GM12892 (cell line): Measurements from ENCODE around the gene MCM9.

Experiments
- POLR2A ChIP-seq: IDR thresholded peaks from 2 replicates; pipeline ENCODE4 v1.6.1; 2011; ENCODE audit warnings: low read depth, low read length, control low read depth
- POLR2AphosphoS5 ChIP-seq: IDR thresholded peaks from 2 replicates; pipeline ENCODE4 v1.6.1; 2011; ENCODE audit warnings: low read depth, low read length, control low read depth

GRCh38 chr6:118974790-118975189, 39.8 kb upstream of the MCM9 start:
- TF ChIP-seq POLR2AphosphoS5 (no peak), POLR2A (no peak)
